Tibial nerve (tissue), 4 donors: ENCODE data around the gene ZNF366.

ENCODE experiments used
- CTCF ChIP-seq, 5 experiments: fragments of 200-600 bp in 3 of 5; fragments of 450-650 bp in 2 of 5; sonication (generic) in 3 of 5; IDR thresholded peaks; one replicate each; pipeline ENCODE4 v1.5.1; 2016 to 2019; ENCODE audit warnings: antibody characterized with exemption in 5 of 5, mild to moderate bottlenecking in 3 of 5, moderate library complexity in 2 of 5
- EP300 ChIP-seq, 2 donors: sonication (generic); formaldehyde crosslinking; IDR thresholded peaks; one replicate each; pipeline ENCODE4 v1.6.1; 2017; ENCODE audit warnings: antibody characterized with exemption in 2 of 2, mild to moderate bottlenecking in 1 of 2
- POLR2A ChIP-seq, 2 donors: fragments of 450-650 bp; IDR thresholded peaks; one replicate each; pipeline ENCODE4 v1.6.1; 2017; ENCODE audit warnings: antibody characterized with exemption in 2 of 2, mild to moderate bottlenecking in 2 of 2, moderate library complexity in 2 of 2

GRCh38 chr5:72448368-72448767, 58.8 kb downstream of the ZNF366 start:
- TF ChIP-seq CTCF (IDR thresholded peaks at IDR 0.05) (no peak), POLR2A (IDR thresholded peaks at IDR 0.05) (no peak), EP300 (IDR thresholded peaks at IDR 0.05) (no peak)
